Measurements from ENCODE around the gene ELMOD3. TPM values are rescaled to one million over a fixed set of nuclear protein-coding genes. Genes with fewer than 3 reads are reported as not detected.
"Not testable (repeated sequence)": the region's sequence is repeated elsewhere in the genome, so short reads cannot be mapped to it uniquely, and the experiment has no call there.

The ELMOD3 gene
- total RNA-seq, 2 donors from 2014 or later = 12.4 to 18.9 TPM

- no peak overlapping the region for H3K27ac Mint-ChIP-seq
- H3K36me3 ChIP-seq (ENCODE audit: control insufficient read depth, insufficient read depth, low read length) = no peaks in the 10 kb centered on the region
- no peaks in the 10 kb centered on the region for H3K27me3 ChIP-seq (ENCODE audit: control insufficient read depth, insufficient read depth, low read length, poor library complexity, severe bottlenecking)
- WGBS, 2 experiments (ENCODE audit: insufficient coverage in 1 of 2, insufficient read length in 1 of 2) = 82 to 91% methylated on average over 12 to 13 of the region's 13 CpGs
- no peak overlapping the region for H3K9ac ChIP-seq (ENCODE audit: extremely low read depth, low read length, poor library complexity, severe bottlenecking)
- H3K27me3 Mint-ChIP-seq (ENCODE audit: insufficient read depth) = peaks cover 3% of the 10 kb centered on the region
- no peaks in the 10 kb centered on the region for H3K9me3 ChIP-seq (ENCODE audit: control insufficient read depth, low read length)
- no peak overlapping the region for H3K4me3 Mint-ChIP-seq
- no peak for TF ChIP-seq CTCF (conservative IDR thresholded peaks at IDR 0.05)
- no peak for DNase-seq
- H3K4me1 ChIP-seq (ENCODE audit: control insufficient read depth, insufficient read depth, low read length) = no peaks in the 10 kb centered on the region
- peaks cover 19% of the 10 kb centered on the region for H3K4me1 Mint-ChIP-seq
- no peak overlapping the region for H3K4me3 ChIP-seq (ENCODE audit: low read length)
- peaks cover 5% of the 10 kb centered on the region for H3K36me3 Mint-ChIP-seq (ENCODE audit: low read depth)
- peaks cover 4% of the 10 kb centered on the region for H3K9me3 Mint-ChIP-seq
- no peak overlapping the region for H3K27ac ChIP-seq (ENCODE audit: low read depth, low read length)
Measured at GRCh38 chr2:85330839-85331636, 23.5 kb upstream of the ELMOD3 start.

- H3K9me3 ChIP-seq (ENCODE audit: control insufficient read depth, low read length); H3K4me3 ChIP-seq (ENCODE audit: low read length); H3K36me3 ChIP-seq (ENCODE audit: control insufficient read depth, insufficient read depth, low read length); H3K4me1 Mint-ChIP-seq; H3K36me3 Mint-ChIP-seq (ENCODE audit: low read depth); DNase-seq; H3K27ac ChIP-seq (ENCODE audit: low read depth, low read length); H3K4me3 Mint-ChIP-seq; H3K27ac Mint-ChIP-seq; H3K9me3 Mint-ChIP-seq; H3K9ac ChIP-seq (ENCODE audit: extremely low read depth, low read length, poor library complexity, severe bottlenecking); H3K27me3 Mint-ChIP-seq (ENCODE audit: insufficient read depth); H3K4me1 ChIP-seq (ENCODE audit: control insufficient read depth, insufficient read depth, low read length); H3K27me3 ChIP-seq (ENCODE audit: control insufficient read depth, insufficient read depth, low read length, poor library complexity, severe bottlenecking): not testable (repeated sequence)
- 94 to 95% methylated on average over 3 of the region's 4 CpGs for WGBS, 2 experiments (ENCODE audit: insufficient coverage in 1 of 2, insufficient read length in 1 of 2)
Measured at GRCh38 chr2:85333877-85334276, 20.7 kb upstream of the ELMOD3 start.

- no peaks in the 10 kb centered on the region for H3K4me1 ChIP-seq (ENCODE audit: control insufficient read depth, insufficient read depth, low read length)
- 42 to 50% methylated on average over 2 of the region's 2 CpGs for WGBS, 2 experiments (ENCODE audit: insufficient coverage in 1 of 2, insufficient read length in 1 of 2)
- H3K9ac ChIP-seq (ENCODE audit: extremely low read depth, low read length, poor library complexity, severe bottlenecking) = no peak overlapping the region
- H3K36me3 Mint-ChIP-seq (ENCODE audit: low read depth) = no peaks in the 10 kb centered on the region
- H3K36me3 ChIP-seq (ENCODE audit: control insufficient read depth, insufficient read depth, low read length) = no peaks in the 10 kb centered on the region
- TF ChIP-seq CTCF (conservative IDR thresholded peaks at IDR 0.05) = no peak
- peaks cover 3% of the 10 kb centered on the region for H3K27me3 Mint-ChIP-seq (ENCODE audit: insufficient read depth)
- H3K27ac Mint-ChIP-seq = no peak overlapping the region
- no peak overlapping the region for H3K4me3 ChIP-seq (ENCODE audit: low read length)
- H3K4me3 Mint-ChIP-seq = no peak overlapping the region
- H3K9me3 ChIP-seq (ENCODE audit: control insufficient read depth, low read length) = no peaks in the 10 kb centered on the region
- H3K27me3 ChIP-seq (ENCODE audit: control insufficient read depth, insufficient read depth, low read length, poor library complexity, severe bottlenecking) = no peaks in the 10 kb centered on the region
- no peak overlapping the region for H3K27ac ChIP-seq (ENCODE audit: low read depth, low read length)
- peaks cover 4% of the 10 kb centered on the region for H3K9me3 Mint-ChIP-seq
- H3K4me1 Mint-ChIP-seq = no peaks in the 10 kb centered on the region
- DNase-seq = no peak
Measured at GRCh38 chr2:85334928-85335327, 19.6 kb upstream of the ELMOD3 start.

All from endodermal cell (in vitro differentiated cells).